HepG2 (cell line): ENCODE results near the gene CLDN4. TPM values are rescaled to one million over a fixed set of nuclear protein-coding genes. Genes with fewer than 3 reads are reported as not detected.

Experiments
- FOSL1 ChIP-seq: sonication (generic); formaldehyde crosslinking; IDR thresholded peaks from 2 replicates; pipeline ENCODE4 v1.9.0; 2021; ENCODE audit warnings: missing genetic modification reagents, borderline replicate concordance
- HES4 ChIP-seq: sonication (generic); formaldehyde crosslinking; IDR thresholded peaks from 2 replicates; pipeline ENCODE4 v1.9.0; 2021; ENCODE audit warnings: mild to moderate bottlenecking, missing genetic modification reagents, borderline replicate concordance
- HNF1B ChIP-seq: sonication (generic); formaldehyde crosslinking; IDR thresholded peaks from 2 replicates; pipeline ENCODE4 v1.5.1; 2020; ENCODE audit warnings: mild to moderate bottlenecking, moderate library complexity, missing genetic modification reagents
- KDM5A ChIP-seq: fragments of 200-600 bp; sonication (generic); IDR thresholded peaks from 2 replicates; pipeline ENCODE4 v1.7.0; 2018; ENCODE audit warnings: antibody characterized with exemption, mild to moderate bottlenecking, low read length, borderline replicate concordance
- MATR3 ChIP-seq: sonication (generic); formaldehyde crosslinking; IDR thresholded peaks from 2 replicates; pipeline ENCODE4 v1.4.0; 2020; ENCODE audit warnings: missing genetic modification reagents
- MTA1 ChIP-seq: sonication (generic); formaldehyde crosslinking; IDR thresholded peaks from 2 replicates; pipeline ENCODE4 v1.4.0; 2020; ENCODE audit warnings: missing genetic modification reagents, mild to moderate bottlenecking, borderline replicate concordance
- MXD1 ChIP-seq: sonication (generic); formaldehyde crosslinking; IDR thresholded peaks from 2 replicates; pipeline ENCODE4 v1.4.0; 2020; ENCODE audit warnings: mild to moderate bottlenecking, missing genetic modification reagents
- NR1H2 ChIP-seq: sonication (generic); formaldehyde crosslinking; IDR thresholded peaks from 2 replicates; pipeline ENCODE4 v1.8.1; 2022; ENCODE audit warnings: low read depth, missing genetic modification reagents, borderline replicate concordance
- SALL2 ChIP-seq: sonication (generic); formaldehyde crosslinking; IDR thresholded peaks from 2 replicates; pipeline ENCODE4 v1.8.1; 2023; ENCODE audit warnings: mild to moderate bottlenecking, missing genetic modification reagents, inconsistent platforms
- SMYD3 ChIP-seq: sonication (generic); formaldehyde crosslinking; IDR thresholded peaks from 2 replicates; pipeline ENCODE4 v1.8.1; 2023; ENCODE audit warnings: mild to moderate bottlenecking, missing genetic modification reagents
- SOX5 ChIP-seq: IDR thresholded peaks from 2 replicates; pipeline ENCODE4 v1.6.1; 2016; ENCODE audit warnings: borderline replicate concordance
- TEAD2 ChIP-seq: sonication (generic); formaldehyde crosslinking; IDR thresholded peaks from 2 replicates; pipeline ENCODE4 v1.9.0; 2021; ENCODE audit warnings: missing genetic modification reagents
- ZBTB14 ChIP-seq: sonication (generic); formaldehyde crosslinking; IDR thresholded peaks from 2 replicates; pipeline ENCODE4 v1.4.0; 2020; ENCODE audit warnings: missing genetic modification reagents
- ZBTB8A ChIP-seq: sonication (generic); formaldehyde crosslinking; IDR thresholded peaks from 2 replicates; pipeline ENCODE4 v1.4.0; 2020; ENCODE audit warnings: mild to moderate bottlenecking, low read depth, missing genetic modification reagents, borderline replicate concordance
- ZNF296 ChIP-seq: sonication (generic); formaldehyde crosslinking; conservative IDR thresholded peaks from 2 replicates; pipeline ENCODE4 v1.5.0; 2020; ENCODE audit warnings: mild to moderate bottlenecking, missing genetic modification reagents
- ZNF407 ChIP-seq: sonication (generic); formaldehyde crosslinking; IDR thresholded peaks from one replicate; pipeline ENCODE4 v1.5.1; 2020; ENCODE audit warnings: mild to moderate bottlenecking, missing genetic modification reagents; ENCODE audit errors: not compliant biosample characterization
- ZNF589 ChIP-seq: sonication (generic); formaldehyde crosslinking; conservative IDR thresholded peaks from 2 replicates; pipeline ENCODE4 v1.8.0; 2022; ENCODE audit warnings: mild to moderate bottlenecking, moderate library complexity, missing genetic modification reagents
- polyA plus RNA-seq, 8 experiments: library from polyadenylated mRNA; depleted of rRNA in 3 of 8; stranded (reverse) in 7 of 8; unstranded in 1 of 8; fragments of >200 nt; fragmentation: Illumina TruSeq in 4 of 8; extraction: Trizol in 4 of 8; gene quantifications; 2 replicates each; pipeline versions ENCODE4 v1.2.1 to v1.2.3, GENCODE V29; 2011 to 2016; ENCODE audit warnings: low read depth in 4 of 8, missing spikeins in 1 of 8, mixed read lengths in 1 of 8; ENCODE audit not compliant: insufficient read depth in 1 of 8
- total RNA-seq, 5 experiments: library from RNA; depleted of rRNA; stranded (reverse); fragments of >200 nt; fragmentation: Illumina TruSeq; extraction: Trizol; gene quantifications; 2 replicates each; pipeline ENCODE4 v1.2.3, GENCODE V29; 2016; ENCODE audit warnings: low read depth in 1 of 5

CLDN4 gene
- total and polyA plus RNA-seq, 2 of the 13 experiments (the other 11 are each of a cell fraction or from before 2014, with no cell fraction given) = 28.2 to 35.7 TPM

GRCh38 chr7:73871163-73872011 lies 40.6 kb downstream of the CLDN4 start (continued):
- TF ChIP-seq TEAD2 (CRISPR knock-in tag) (no peak), FOSL1 (CRISPR knock-in tag) (no peak), MXD1 (CRISPR knock-in tag) (no peak), MTA1 (CRISPR knock-in tag) (peak; percentile 67; the same call in 1 of the 2 replicates), HNF1B (CRISPR knock-in tag) (no peak), ZBTB14 (CRISPR knock-in tag) (no peak), ZBTB8A (no peak), ZNF407 (no peak), ZNF296 (CRISPR knock-in tag) (no peak), SALL2 (CRISPR knock-in tag) (no peak), MATR3 (CRISPR knock-in tag) (no peak), NR1H2 (CRISPR knock-in tag) (no peak), HES4 (CRISPR knock-in tag) (no peak), KDM5A (no peak), SMYD3 (CRISPR knock-in tag) (no peak), SOX5 (CRISPR knock-in tag) (no peak), ZNF589 (no peak)
